Stimulated activated naive CD8-positive, alpha-beta T cell treated with anti-CD3 and anti-CD28 coated beads, Interleukin-15, amount 100 ng/mL, for 72 hours (primary cell): Measurements from ENCODE around the gene E2F8.
A peak's percentile ranks its signal among the peaks of the same experiment; 100 is the strongest.
"Not testable (repeated sequence)": the region's sequence is repeated elsewhere in the genome, so short reads cannot be mapped to it uniquely, and the experiment has no call there.

Experiments used
- ATAC-seq: fragments of 150-1000 bp; cut with Tn5 transposase; 2 replicates; pipeline ENCODE4 v1.10.0; 2021; ENCODE audit warnings: mild to moderate bottlenecking, moderate library complexity
- DNase-seq, 2 donors: peaks; one replicate each; pipeline ENCODE4 v3.0.0; 2021 to 2022
- H3K27ac Mint-ChIP-seq, 2 donors: one replicate each; pipeline ENCODE4 v1.8.0; 2022; ENCODE audit warnings: mild to moderate bottlenecking in 2 of 2, mixed read lengths in 2 of 2, moderate library complexity in 2 of 2
- H3K27me3 Mint-ChIP-seq: one replicate; pipeline ENCODE4 v1.8.0; 2022; ENCODE audit warnings: mixed read lengths
- H3K4me1 Mint-ChIP-seq: one replicate; pipeline ENCODE4 v1.8.0; 2022; ENCODE audit warnings: mild to moderate bottlenecking, mixed read lengths
- H3K4me3 Mint-ChIP-seq, 2 donors: one replicate each; pipeline ENCODE4 v1.8.0; 2022; ENCODE audit warnings: mild to moderate bottlenecking in 2 of 2, mixed read lengths in 2 of 2, moderate library complexity in 1 of 2
- H3K9me3 Mint-ChIP-seq, 2 donors: one replicate each; pipeline ENCODE4 v1.8.0; 2022; ENCODE audit warnings: mixed read lengths in 2 of 2

The E2F8 gene

GRCh38 chr11:19240420-19241259, at the start of gene E2F8:
Gene E2F8, minus strand, starts transcription at chr11:19240945. Its CDS starts 824 bp downstream, at chr11:19240121.
- Mint-ChIP-seq H3K9me3 (no peaks in the 10 kb centered on the region), H3K4me1 (peaks cover 10% of the 10 kb centered on the region), H3K27me3 (peaks cover 40% of the 10 kb centered on the region), H3K4me3 (peak within 1 kb of the TSS; percentile 94 to 97), H3K27ac (peak within 1 kb of the TSS; percentile 86 to 92)
- DNase-seq (peak; percentile 89 to 95), ATAC-seq (peak; percentile 87)

DNA sequence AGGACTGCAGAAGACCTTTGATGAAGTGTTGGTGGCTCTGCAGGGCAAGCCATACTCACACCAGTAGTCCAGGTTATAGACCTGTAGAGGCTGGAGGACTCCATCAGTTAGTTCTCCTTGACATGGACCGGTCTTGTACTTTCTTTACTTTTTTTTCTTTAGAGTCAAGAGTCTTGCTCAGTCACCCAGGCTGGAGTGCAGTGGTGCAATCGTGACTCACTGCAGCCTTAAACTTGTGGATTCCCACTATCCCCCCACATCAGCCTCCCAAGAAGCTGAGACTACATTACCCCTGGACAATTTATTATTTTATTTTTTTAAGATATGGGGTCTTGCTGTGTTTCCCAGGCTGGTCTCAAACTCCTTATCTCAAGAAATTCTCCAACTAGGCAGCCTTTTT, 49.6 kb upstream of the E2F8 start:
- peaks cover 8% of the 10 kb centered on the region for H3K27me3 Mint-ChIP-seq
- no peak overlapping the region for H3K4me3 Mint-ChIP-seq
- DNase-seq: no peak
- no peak overlapping the region for H3K27ac Mint-ChIP-seq
- ATAC-seq: no peak
- H3K4me1 Mint-ChIP-seq: no peaks in the 10 kb centered on the region
- no peaks in the 10 kb centered on the region for H3K9me3 Mint-ChIP-seq

GRCh38 chr11:19288256-19288655, 47.5 kb upstream of the E2F8 start:
- no peak overlapping the region for H3K4me3 Mint-ChIP-seq
- no peak overlapping the region for H3K27ac Mint-ChIP-seq
- ATAC-seq: no peak
- DNase-seq: no peak
- H3K9me3 Mint-ChIP-seq: no peaks in the 10 kb centered on the region
- H3K4me1 Mint-ChIP-seq: peaks cover 10% of the 10 kb centered on the region
- H3K27me3 Mint-ChIP-seq: no peaks in the 10 kb centered on the region

- Mint-ChIP-seq H3K27me3 (no peaks in the 10 kb centered on the region), H3K9me3 (no peaks in the 10 kb centered on the region), H3K4me1 (peaks cover 10% of the 10 kb centered on the region), H3K27ac (no peak overlapping the region), H3K4me3 (no peak overlapping the region)
- ATAC-seq (no peak), DNase-seq (no peak)
Observed at GRCh38 chr11:19286411-19286810, 45.7 kb upstream of the E2F8 start.

DNA sequence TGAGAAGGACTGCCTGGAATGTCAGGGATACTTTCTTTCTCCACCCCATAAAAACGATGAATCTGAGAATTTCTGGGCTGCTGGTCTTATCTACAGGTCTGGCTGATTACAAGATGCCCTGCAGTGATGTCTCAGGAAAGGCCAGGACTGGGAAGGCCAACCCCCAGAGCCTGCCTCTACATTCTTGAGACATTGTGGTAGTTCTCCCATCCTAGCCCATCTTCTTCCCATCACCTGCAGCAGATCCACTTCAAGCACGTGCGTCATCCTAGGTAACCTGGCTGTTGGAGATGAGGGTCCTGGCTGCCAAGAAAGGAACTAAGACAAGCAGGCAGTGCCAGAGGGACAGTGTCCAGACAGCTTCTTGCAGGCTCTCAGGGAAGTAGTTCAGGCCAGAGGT, 44.1 kb upstream of the E2F8 start:
- H3K4me1 Mint-ChIP-seq: peaks cover 10% of the 10 kb centered on the region

GRCh38 chr11:19283991-19284390, 43.2 kb upstream of the E2F8 start:
- Mint-ChIP-seq H3K9me3 (no peaks in the 10 kb centered on the region), H3K27ac (peak overlapping the region; percentile 39 to 42), H3K27me3 (no peaks in the 10 kb centered on the region), H3K4me1 (peaks cover 10% of the 10 kb centered on the region), H3K4me3 (no peak overlapping the region)
- DNase-seq (no peak), ATAC-seq (no peak)

More for the DNA sequence above, 44.1 kb upstream of the E2F8 start:
- Mint-ChIP-seq H3K4me3 (no peak overlapping the region), H3K9me3 (no peaks in the 10 kb centered on the region), H3K27me3 (no peaks in the 10 kb centered on the region), H3K27ac (peak overlapping the region in 1 of 2 donors; percentile 6)
- ATAC-seq: no peak
- DNase-seq: no peak

GRCh38 chr11:19281555-19281954, 40.8 kb upstream of the E2F8 start:
- no peak overlapping the region for H3K27ac Mint-ChIP-seq
- H3K4me1 Mint-ChIP-seq: peaks cover 10% of the 10 kb centered on the region
- H3K27me3 Mint-ChIP-seq: no peaks in the 10 kb centered on the region
- no peak for ATAC-seq
- no peaks in the 10 kb centered on the region for H3K9me3 Mint-ChIP-seq
- no peak for DNase-seq
- no peak overlapping the region for H3K4me3 Mint-ChIP-seq

DNA sequence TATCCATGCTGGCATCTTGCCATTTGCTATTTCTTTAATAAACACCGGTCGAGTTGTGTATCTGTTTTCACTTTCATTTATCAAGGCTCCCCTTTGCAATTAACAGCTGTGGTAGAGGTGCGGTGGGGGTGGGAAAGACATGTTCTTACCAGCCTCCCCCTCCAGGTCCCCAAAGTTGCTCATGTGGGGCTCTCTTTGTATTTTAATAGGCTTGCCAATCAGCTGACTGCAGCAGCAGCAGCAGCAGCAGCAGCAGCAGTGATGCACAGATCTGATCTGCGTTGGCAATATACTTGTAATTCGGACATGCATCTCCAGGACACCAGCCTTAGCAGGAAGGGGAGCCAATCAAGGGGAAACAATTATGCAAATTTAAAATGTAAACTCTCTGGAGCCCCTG, 40.3 kb upstream of the E2F8 start:
- Mint-ChIP-seq H3K27me3 (no peaks in the 10 kb centered on the region), H3K27ac (no peak overlapping the region), H3K4me1 (peaks cover 10% of the 10 kb centered on the region), H3K9me3 (no peaks in the 10 kb centered on the region), H3K4me3 (no peak overlapping the region)
- DNase-seq (no peak), ATAC-seq (no peak)

- no peak for ATAC-seq
- H3K27ac Mint-ChIP-seq: no peak overlapping the region
- no peak for DNase-seq
- no peak overlapping the region for H3K4me3 Mint-ChIP-seq
- H3K4me1 Mint-ChIP-seq: peaks cover 8% of the 10 kb centered on the region
- H3K9me3 Mint-ChIP-seq: no peaks in the 10 kb centered on the region
- H3K27me3 Mint-ChIP-seq: no peaks in the 10 kb centered on the region
Observed at GRCh38 chr11:19279451-19279850, 38.7 kb upstream of the E2F8 start.

- no peaks in the 10 kb centered on the region for H3K9me3 Mint-ChIP-seq
- DNase-seq (no peak), ATAC-seq (peak; percentile 37)
- H3K27ac Mint-ChIP-seq: no peak overlapping the region
- H3K27me3 Mint-ChIP-seq: peaks cover 7% of the 10 kb centered on the region
- H3K4me1 Mint-ChIP-seq: no peaks in the 10 kb centered on the region
- no peak overlapping the region for H3K4me3 Mint-ChIP-seq
Observed at GRCh38 chr11:19276859-19277808, 36.4 kb upstream of the E2F8 start.

DNA sequence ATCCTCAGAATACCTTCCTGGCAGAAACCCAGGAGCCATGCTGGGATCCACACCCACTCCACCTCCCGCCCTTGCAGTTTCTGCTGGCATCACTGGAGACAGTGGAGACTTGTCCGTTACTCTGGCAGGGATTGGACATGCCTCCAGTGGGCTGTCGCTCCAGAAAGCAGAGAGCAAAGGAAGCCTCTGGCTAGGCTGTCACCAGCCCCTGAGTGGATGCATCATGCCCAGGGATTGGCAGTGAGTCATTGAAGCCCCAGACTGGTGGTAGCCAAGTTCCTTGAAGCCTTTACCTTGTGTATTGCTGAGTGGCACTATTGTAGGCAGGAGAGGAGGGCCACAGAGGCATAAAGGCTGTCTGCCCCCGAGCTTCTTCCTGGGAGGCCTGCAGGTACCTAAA, 34.8 kb upstream of the E2F8 start:
- Mint-ChIP-seq H3K4me1 (no peaks in the 10 kb centered on the region), H3K9me3 (peaks cover 0 to 4% of the 10 kb centered on the region in 2 donors), H3K27ac (no peak overlapping the region), H3K4me3 (no peak overlapping the region), H3K27me3 (peaks cover 21% of the 10 kb centered on the region)
- DNase-seq (no peak), ATAC-seq (no peak)

GRCh38 chr11:19273219-19273618, 32.5 kb upstream of the E2F8 start:
- H3K27ac Mint-ChIP-seq, H3K4me1 Mint-ChIP-seq, H3K9me3 Mint-ChIP-seq, H3K4me3 Mint-ChIP-seq, ATAC-seq, DNase-seq: not testable (repeated sequence)
- H3K27me3 Mint-ChIP-seq: peaks cover 25% of the 10 kb centered on the region

DNA sequence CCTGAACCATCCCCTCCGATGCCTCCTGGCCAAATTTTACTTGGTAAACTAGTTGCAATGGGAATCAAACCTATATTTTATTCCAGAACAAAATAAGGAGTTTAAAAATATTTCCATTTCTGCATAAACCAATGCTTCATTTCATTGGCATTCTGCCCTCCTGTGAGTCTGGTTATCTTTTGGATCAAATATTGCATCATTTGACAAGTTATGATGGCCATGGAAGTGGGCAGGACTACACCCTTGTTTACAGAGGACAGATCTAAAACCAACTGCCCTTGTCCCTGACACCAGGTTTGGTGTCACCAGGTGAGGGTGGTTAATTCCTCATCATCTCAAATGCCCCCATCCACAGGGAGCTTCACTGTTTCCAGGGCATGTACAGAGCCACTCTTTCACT, 28.2 kb upstream of the E2F8 start:
- Mint-ChIP-seq H3K27ac (peak overlapping the region in 1 of 2 donors; percentile 13), H3K9me3 (peaks cover 0 to 4% of the 10 kb centered on the region in 2 donors), H3K27me3 (peaks cover 38% of the 10 kb centered on the region), H3K4me1 (no peaks in the 10 kb centered on the region), H3K4me3 (no peak overlapping the region)
- ATAC-seq: no peak
- no peak for DNase-seq

- no peak overlapping the region for H3K27ac Mint-ChIP-seq
- peaks cover 0 to 4% of the 10 kb centered on the region in 2 donors for H3K9me3 Mint-ChIP-seq
- no peaks in the 10 kb centered on the region for H3K4me1 Mint-ChIP-seq
- H3K4me3 Mint-ChIP-seq: no peak overlapping the region
- H3K27me3 Mint-ChIP-seq: peaks cover 31% of the 10 kb centered on the region
- ATAC-seq (no peak), DNase-seq (no peak)
Observed at GRCh38 chr11:19267567-19267966, 26.8 kb upstream of the E2F8 start.

GRCh38 chr11:19263333-19263732, 22.6 kb upstream of the E2F8 start:
- DNase-seq (no peak), ATAC-seq (no peak)
- no peak overlapping the region for H3K27ac Mint-ChIP-seq
- H3K4me3 Mint-ChIP-seq: no peak overlapping the region
- H3K4me1 Mint-ChIP-seq: no peaks in the 10 kb centered on the region
- no peaks in the 10 kb centered on the region for H3K9me3 Mint-ChIP-seq
- H3K27me3 Mint-ChIP-seq: peaks cover 13% of the 10 kb centered on the region
